Measurements from ENCODE around the gene ZBTB20. TPM values are rescaled to one million over a fixed set of nuclear protein-coding genes. Genes with fewer than 3 reads are reported as not detected.

ZBTB20 gene
- polyA plus RNA-seq, 1 of the 3 experiments (the other 2 are of a cell fraction) = 0.43 TPM

DNA sequence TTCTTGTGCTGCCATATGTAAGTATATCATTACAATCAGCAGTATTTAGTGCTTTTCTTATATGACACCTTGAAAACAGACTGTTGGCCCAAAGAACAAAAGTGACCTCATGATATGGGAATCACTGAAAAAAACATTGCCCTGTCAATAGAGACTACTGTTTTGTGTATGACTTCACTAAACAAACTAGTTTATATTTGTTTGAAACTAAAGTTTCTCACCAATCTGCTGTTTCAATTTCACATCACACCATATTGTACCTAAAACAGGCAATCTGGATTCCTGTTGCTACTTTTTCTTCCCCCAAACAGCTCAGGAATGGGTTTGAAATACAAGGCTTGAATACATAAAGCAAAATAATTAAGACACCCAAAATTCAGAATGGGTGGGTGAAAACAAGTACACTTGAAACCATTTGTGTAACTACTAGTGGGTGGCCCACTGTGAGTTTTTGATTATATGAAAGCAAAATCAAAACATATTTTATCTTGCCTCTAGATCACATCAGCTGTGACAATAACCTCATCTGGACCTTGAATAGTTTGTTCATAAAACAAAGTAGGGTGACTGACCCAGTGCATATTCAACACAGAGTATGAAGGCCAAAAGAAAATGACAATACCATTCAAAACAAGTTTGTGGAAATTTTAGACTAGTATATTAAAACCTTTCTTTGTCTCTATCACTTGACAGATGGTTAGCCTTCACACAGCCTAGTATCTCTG, 5.9 kb downstream of the ZBTB20 start:
- Histone ChIP-seq H2AFZ (ENCODE audit: low read depth) (no peak overlapping the region), H4K20me1 (ENCODE audit: insufficient read depth) (no peaks in the 10 kb centered on the region), H3K79me2 (ENCODE audit: insufficient read depth) (peaks cover 17% of the 10 kb centered on the region), H3K4me1 (ENCODE audit: control insufficient read depth in 1 of 2, insufficient read depth in 2 of 2, low read depth in 1 of 2, low read length in 1 of 2) (peaks cover 3 to 8% of the 10 kb centered on the region in 2 experiments; a peak in 2 of 4 replicates), H3K27ac (ENCODE audit: low read depth in 2 of 2, low read length in 1 of 2) (no peak overlapping the region), H3K4me2 (no peak overlapping the region), H3K9me2 (no peaks in the 10 kb centered on the region), H3K9ac (no peak overlapping the region), H3F3A (replicated peaks; ENCODE audit: insufficient read depth) (no peaks in the 10 kb centered on the region), H3K9me3 (no peaks in the 10 kb centered on the region), H3K27me3 (ENCODE audit: insufficient read depth) (no peaks in the 10 kb centered on the region), H3K36me3 (replicated peaks in 1 of 2; ENCODE audit: control insufficient read depth in 1 of 2, insufficient read depth in 2 of 2, low read length in 1 of 2) (peaks cover 2 to 4% of the 10 kb centered on the region in 2 experiments), H3K4me3 (ENCODE audit: low read depth in 2 of 2, low read length in 1 of 2) (no peak overlapping the region)
- no peak for TF ChIP-seq YY1 (IDR thresholded peaks at IDR 0.05; ENCODE audit: low read depth)
- TF ChIP-seq POLR2AphosphoS5 (IDR thresholded peaks at IDR 0.05; ENCODE audit: low read depth, low read length) = no peak
- TF ChIP-seq FOXM1 (IDR thresholded peaks at IDR 0.05; ENCODE audit: low read depth) = no peak
- no peak for TF ChIP-seq JUND (IDR thresholded peaks at IDR 0.05)
- TF ChIP-seq CHD2 (IDR thresholded peaks at IDR 0.05; ENCODE audit: low read length, partially characterized antibody) = no peak
- no peak for TF ChIP-seq GATA2 (CRISPR knock-in tag; IDR thresholded peaks at IDR 0.05)
- no peak for TF ChIP-seq FOXJ3 (CRISPR knock-in tag; IDR thresholded peaks at IDR 0.05)
- TF ChIP-seq RFX5 (IDR thresholded peaks at IDR 0.05; ENCODE audit: low read length) = no peak
- TF ChIP-seq TEAD4 (IDR thresholded peaks at IDR 0.05; ENCODE audit: borderline replicate concordance, insufficient read depth) = no peak
- no peak for TF ChIP-seq IRF3 (IDR thresholded peaks at IDR 0.05; ENCODE audit: low read depth, low read length)
- TF ChIP-seq, protein P1, sequence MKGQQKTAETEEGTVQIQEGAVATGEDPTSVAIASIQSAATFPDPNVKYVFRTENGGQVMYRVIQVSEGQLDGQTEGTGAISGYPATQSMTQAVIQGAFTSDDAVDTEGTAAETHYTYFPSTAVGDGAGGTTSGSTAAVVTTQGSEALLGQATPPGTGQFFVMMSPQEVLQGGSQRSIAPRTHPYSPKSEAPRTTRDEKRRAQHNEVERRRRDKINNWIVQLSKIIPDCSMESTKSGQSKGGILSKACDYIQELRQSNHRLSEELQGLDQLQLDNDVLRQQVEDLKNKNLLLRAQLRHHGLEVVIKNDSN (IDR thresholded peaks at IDR 0.05; ENCODE audit: borderline replicate concordance, low read depth) = no peak
- no peak for TF ChIP-seq NRF1 (IDR thresholded peaks at IDR 0.05; ENCODE audit: low read depth, low read length)
- no peak for TF ChIP-seq TAF1 (IDR thresholded peaks at IDR 0.05; ENCODE audit: borderline replicate concordance, low read depth, low read length)
- TF ChIP-seq MXI1 (IDR thresholded peaks at IDR 0.05; ENCODE audit: low read depth, low read length) = no peak
- no peak for TF ChIP-seq RAD21 (IDR thresholded peaks at IDR 0.05; ENCODE audit: low read length)
- TF ChIP-seq ELF1 (IDR thresholded peaks at IDR 0.05) = no peak
- TF ChIP-seq, protein P2, sequence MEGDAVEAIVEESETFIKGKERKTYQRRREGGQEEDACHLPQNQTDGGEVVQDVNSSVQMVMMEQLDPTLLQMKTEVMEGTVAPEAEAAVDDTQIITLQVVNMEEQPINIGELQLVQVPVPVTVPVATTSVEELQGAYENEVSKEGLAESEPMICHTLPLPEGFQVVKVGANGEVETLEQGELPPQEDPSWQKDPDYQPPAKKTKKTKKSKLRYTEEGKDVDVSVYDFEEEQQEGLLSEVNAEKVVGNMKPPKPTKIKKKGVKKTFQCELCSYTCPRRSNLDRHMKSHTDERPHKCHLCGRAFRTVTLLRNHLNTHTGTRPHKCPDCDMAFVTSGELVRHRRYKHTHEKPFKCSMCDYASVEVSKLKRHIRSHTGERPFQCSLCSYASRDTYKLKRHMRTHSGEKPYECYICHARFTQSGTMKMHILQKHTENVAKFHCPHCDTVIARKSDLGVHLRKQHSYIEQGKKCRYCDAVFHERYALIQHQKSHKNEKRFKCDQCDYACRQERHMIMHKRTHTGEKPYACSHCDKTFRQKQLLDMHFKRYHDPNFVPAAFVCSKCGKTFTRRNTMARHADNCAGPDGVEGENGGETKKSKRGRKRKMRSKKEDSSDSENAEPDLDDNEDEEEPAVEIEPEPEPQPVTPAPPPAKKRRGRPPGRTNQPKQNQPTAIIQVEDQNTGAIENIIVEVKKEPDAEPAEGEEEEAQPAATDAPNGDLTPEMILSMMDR (IDR thresholded peaks at IDR 0.05) = no peak
- no peak for DNase-seq
- ChIA-PET CTCF (no interaction called here), POLR2A (no interaction called here)

All from SK-N-SH (cell line).